Measurements from ENCODE around the gene PDCD11. TPM values are rescaled to one million over a fixed set of nuclear protein-coding genes. Genes with fewer than 3 reads are reported as not detected.

The PDCD11 gene
- total RNA-seq, 1 donor from 2014 or later = 4.8 TPM

GRCh38 chr10:103374263-103374662 is 22.2 kb upstream of the PDCD11 start:
- no peak for DNase-seq (ENCODE audit: low spot score in 2 of 2)
- H3K27ac ChIP-seq = no peak overlapping the region
- no peaks in the 10 kb centered on the region for H3K9me3 ChIP-seq
- H3K36me3 ChIP-seq = peaks cover 29 to 35% of the 10 kb centered on the region in 2 donors
- intact Hi-C loops (cut with DNase I) = no loop called here
- peaks cover 0 to 6% of the 10 kb centered on the region in 2 donors for H3K4me1 ChIP-seq
- no peaks in the 10 kb centered on the region for H3K27me3 ChIP-seq
- TF ChIP-seq CTCF (IDR thresholded peaks at IDR 0.05) = no peak
- H3K4me3 ChIP-seq = no peak overlapping the region

DNA sequence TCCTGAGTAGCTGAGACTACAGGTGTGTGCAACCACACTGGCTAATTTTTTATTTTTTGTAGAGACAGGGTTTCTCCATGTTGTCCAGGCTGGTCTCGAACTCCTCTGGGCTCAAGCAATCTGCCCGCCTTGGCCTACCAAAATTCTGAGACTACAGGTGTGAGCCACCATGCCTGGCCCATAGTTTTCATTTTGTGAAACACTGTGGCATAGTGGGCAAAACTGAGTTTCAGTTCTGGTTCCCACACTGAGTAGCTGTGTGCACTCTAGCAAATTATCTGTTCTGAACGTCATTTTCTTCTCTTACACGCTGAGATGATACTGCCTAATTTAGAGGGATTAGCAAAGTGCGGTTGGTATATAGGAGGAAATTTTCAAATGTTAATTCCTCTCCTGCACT is 13.7 kb upstream of the PDCD11 start:
- Histone ChIP-seq H3K27me3 (no peaks in the 10 kb centered on the region), H3K36me3 (peaks cover 45 to 65% of the 10 kb centered on the region in 2 donors), H3K4me3 (no peak overlapping the region), H3K27ac (no peak overlapping the region), H3K4me1 (no peaks in the 10 kb centered on the region), H3K9me3 (no peaks in the 10 kb centered on the region)
- intact Hi-C loops (cut with DNase I) = no loop called here
- DNase-seq (ENCODE audit: low spot score in 2 of 2) = no peak
- no peak for TF ChIP-seq CTCF (IDR thresholded peaks at IDR 0.05)

- peaks cover 10 to 25% of the 10 kb centered on the region in 2 donors for H3K4me1 ChIP-seq
These were observed 2.2 kb upstream of the PDCD11 start for GRCh38 chr10:103394180-103394579.

GRCh38 chr10:103395754-103396066 is 716 bp upstream of the PDCD11 start:
- Histone ChIP-seq H3K27me3 (no peaks in the 10 kb centered on the region), H3K36me3 (peaks cover 26 to 34% of the 10 kb centered on the region in 2 donors)
- TF ChIP-seq CTCF (IDR thresholded peaks at IDR 0.05) = no peak

More at GRCh38 chr10:103394180-103394579, 2.2 kb upstream of the PDCD11 start:
- H3K27me3 ChIP-seq = no peaks in the 10 kb centered on the region
- no peak for DNase-seq (ENCODE audit: low spot score in 2 of 2)
- H3K9me3 ChIP-seq = no peaks in the 10 kb centered on the region
- no peak overlapping the region for H3K27ac ChIP-seq
- intact Hi-C loops (cut with DNase I) = no loop called here
- no peak overlapping the region for H3K4me3 ChIP-seq
- H3K36me3 ChIP-seq = peaks cover 29 to 35% of the 10 kb centered on the region in 2 donors
- no peak for TF ChIP-seq CTCF (IDR thresholded peaks at IDR 0.05)

DNA sequence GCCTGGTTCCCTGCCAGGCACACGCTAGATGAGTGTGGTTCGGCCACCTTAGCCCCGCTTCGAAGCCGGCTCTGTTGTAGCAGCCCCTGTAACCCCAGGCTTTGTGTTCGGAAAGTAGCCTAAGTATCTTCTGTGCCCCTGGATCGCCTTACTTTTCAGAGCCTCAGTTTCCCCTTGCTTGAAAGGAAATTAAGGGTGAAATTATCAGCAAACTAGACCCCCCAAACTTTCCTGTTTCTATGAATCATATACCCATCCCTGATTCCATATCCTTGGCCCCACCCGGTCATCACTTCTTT is 312 bp downstream of the PDCD11 start:
- no peak for DNase-seq (ENCODE audit: low spot score in 2 of 2)
- no peak for TF ChIP-seq CTCF (IDR thresholded peaks at IDR 0.05)
- Histone ChIP-seq H3K27me3 (no peaks in the 10 kb centered on the region), H3K4me1 (peaks cover 10 to 25% of the 10 kb centered on the region in 2 donors), H3K9me3 (no peaks in the 10 kb centered on the region), H3K27ac (peak overlapping the region; percentile 57 to 82), H3K4me3 (peak overlapping the region; percentile 79 to 99), H3K36me3 (peaks cover 19 to 36% of the 10 kb centered on the region in 2 donors)
- intact Hi-C loops (cut with DNase I) = loop anchor here (1.0 to 2.0 kb wide), 3 partner anchors 28 to 50 kb away; partner anchors contain the start of gene PCGF6

More at GRCh38 chr10:103395754-103396066, 716 bp upstream of the PDCD11 start:
- peak overlapping the region; percentile 79 to 99 for H3K4me3 ChIP-seq
- H3K27ac ChIP-seq = peak overlapping the region; percentile 81 to 82
- DNase-seq (ENCODE audit: low spot score in 2 of 2) = no peak
- H3K9me3 ChIP-seq = no peaks in the 10 kb centered on the region
- intact Hi-C loops (cut with DNase I) = loop anchor here (1.0 to 2.0 kb wide), 3 partner anchors 27 to 51 kb away; partner anchors contain the start of gene PCGF6
- peaks cover 10 to 25% of the 10 kb centered on the region in 2 donors for H3K4me1 ChIP-seq
